ENCODE results near the gene APOM.
A peak's percentile ranks its signal among the peaks of the same experiment; 100 is the strongest.

Gene APOM

DNA sequence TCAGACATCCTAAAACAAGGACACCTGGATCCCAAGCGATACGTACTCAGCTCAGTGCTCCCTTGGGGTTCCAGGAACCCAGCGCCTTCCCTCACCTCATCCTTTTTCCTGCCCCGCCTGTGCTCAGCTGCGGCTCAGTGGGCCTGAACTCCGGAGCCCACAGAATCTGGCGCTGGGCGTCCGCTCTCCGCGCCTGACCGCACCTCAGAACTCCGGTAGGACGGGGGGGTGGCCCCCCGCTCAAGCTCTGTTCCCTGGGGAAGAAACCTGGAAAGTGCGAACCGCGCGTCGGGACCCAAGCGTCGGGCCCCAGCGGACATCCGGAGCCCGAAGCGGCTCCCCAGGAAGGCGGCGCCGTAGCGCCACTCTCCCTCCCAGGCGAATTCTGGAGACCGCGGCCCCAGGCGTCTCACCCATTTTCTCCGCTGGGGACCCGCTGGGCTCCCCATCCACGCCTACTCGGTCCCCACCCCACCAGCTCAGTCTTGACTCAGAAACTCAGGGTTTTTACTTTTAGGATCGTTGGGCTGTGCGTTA lies 25.5 kb downstream of the APOM start:
- peak in 1 of 2 donors; percentile 36 for DNase-seq (ENCODE audit: low read depth in 2 of 2)
- TF ChIP-seq, protein P1, sequence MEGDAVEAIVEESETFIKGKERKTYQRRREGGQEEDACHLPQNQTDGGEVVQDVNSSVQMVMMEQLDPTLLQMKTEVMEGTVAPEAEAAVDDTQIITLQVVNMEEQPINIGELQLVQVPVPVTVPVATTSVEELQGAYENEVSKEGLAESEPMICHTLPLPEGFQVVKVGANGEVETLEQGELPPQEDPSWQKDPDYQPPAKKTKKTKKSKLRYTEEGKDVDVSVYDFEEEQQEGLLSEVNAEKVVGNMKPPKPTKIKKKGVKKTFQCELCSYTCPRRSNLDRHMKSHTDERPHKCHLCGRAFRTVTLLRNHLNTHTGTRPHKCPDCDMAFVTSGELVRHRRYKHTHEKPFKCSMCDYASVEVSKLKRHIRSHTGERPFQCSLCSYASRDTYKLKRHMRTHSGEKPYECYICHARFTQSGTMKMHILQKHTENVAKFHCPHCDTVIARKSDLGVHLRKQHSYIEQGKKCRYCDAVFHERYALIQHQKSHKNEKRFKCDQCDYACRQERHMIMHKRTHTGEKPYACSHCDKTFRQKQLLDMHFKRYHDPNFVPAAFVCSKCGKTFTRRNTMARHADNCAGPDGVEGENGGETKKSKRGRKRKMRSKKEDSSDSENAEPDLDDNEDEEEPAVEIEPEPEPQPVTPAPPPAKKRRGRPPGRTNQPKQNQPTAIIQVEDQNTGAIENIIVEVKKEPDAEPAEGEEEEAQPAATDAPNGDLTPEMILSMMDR (IDR thresholded peaks at IDR 0.05; ENCODE audit: low read depth, low read length): peak; percentile 30
- peak overlapping the region; percentile 44 to 54 for H3K4me3 ChIP-seq (replicated peaks in 1 of 2; ENCODE audit: low read depth in 2 of 2, low read length in 2 of 2)

DNA sequence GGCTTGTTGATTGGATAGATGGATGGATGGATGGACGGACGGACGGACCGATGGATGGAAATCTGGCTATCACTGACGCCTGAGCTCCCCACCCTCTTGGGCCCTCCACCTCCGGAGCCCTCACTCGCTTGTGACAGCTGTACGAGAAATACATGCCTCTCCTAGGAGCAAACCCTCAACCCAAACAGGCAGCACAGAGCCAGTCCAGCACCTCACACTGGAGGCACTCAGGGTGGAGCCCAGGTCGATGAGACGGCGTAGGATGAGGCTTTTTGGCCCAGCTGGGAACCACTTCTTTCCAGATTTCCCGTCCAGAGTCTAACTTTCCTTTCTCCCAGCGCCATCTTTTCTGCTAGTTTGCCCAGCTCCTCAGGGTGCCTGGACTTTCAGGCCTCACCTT lies 27.9 kb downstream of the APOM start:
- TF ChIP-seq, protein P1 (IDR thresholded peaks at IDR 0.05; ENCODE audit: low read depth, low read length): no peak
- H3K4me3 ChIP-seq (replicated peaks in 1 of 2; ENCODE audit: low read depth in 2 of 2, low read length in 2 of 2): no peak overlapping the region
- no peak for DNase-seq (ENCODE audit: low read depth in 2 of 2)

DNA sequence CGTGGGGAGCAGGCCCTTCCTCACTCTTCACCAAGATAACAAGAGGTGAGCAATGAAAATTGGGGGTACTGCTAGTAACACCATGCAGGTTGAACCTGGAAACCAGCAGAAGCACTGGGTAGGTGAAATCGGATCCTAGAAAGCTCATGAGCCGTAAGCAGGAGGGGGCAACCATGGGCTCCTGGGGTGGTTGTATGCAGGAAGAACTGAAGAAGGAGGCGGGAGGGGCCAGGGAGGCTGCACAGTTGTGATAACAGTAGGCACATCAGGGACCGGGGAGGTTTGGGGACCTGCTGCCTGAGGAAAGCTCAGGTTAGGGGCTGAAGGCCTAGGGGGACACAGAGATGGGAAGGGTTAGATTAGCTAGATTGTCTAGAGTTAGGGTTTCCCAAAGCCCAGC lies 30.8 kb downstream of the APOM start:
- H3K4me3 ChIP-seq (replicated peaks in 1 of 2; ENCODE audit: low read depth in 2 of 2, low read length in 2 of 2): no peak overlapping the region

DNA sequence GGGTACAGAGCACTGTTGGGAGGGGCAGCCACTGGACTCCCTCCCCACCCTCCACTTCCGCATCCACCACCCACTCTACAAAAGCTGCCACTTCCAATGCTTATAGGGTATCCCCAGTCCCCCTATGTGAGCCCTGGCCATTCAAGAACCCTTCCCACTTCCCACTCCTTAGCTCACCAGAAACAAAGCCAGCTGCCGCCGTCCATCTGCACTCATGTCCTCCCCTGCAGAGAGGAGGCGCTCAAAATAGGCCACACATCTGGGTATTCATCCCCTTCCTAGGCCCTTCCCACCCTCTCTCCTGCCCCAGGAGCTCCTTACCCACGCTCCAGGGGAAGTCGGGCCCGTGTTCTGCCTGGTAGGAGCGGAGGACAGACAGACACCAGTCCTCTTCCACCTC lies 31.6 kb downstream of the APOM start:
- H3K4me3 ChIP-seq (replicated peaks in 1 of 2; ENCODE audit: low read depth in 2 of 2, low read length in 2 of 2): no peak overlapping the region
- no peak for DNase-seq (ENCODE audit: low read depth in 2 of 2)
- TF ChIP-seq, protein P1 (IDR thresholded peaks at IDR 0.05; ENCODE audit: low read depth, low read length): no peak

More for the DNA sequence above, 30.8 kb downstream of the APOM start:
- TF ChIP-seq, protein P1 (IDR thresholded peaks at IDR 0.05; ENCODE audit: low read depth, low read length): no peak
- DNase-seq (ENCODE audit: low read depth in 2 of 2): no peak

DNA sequence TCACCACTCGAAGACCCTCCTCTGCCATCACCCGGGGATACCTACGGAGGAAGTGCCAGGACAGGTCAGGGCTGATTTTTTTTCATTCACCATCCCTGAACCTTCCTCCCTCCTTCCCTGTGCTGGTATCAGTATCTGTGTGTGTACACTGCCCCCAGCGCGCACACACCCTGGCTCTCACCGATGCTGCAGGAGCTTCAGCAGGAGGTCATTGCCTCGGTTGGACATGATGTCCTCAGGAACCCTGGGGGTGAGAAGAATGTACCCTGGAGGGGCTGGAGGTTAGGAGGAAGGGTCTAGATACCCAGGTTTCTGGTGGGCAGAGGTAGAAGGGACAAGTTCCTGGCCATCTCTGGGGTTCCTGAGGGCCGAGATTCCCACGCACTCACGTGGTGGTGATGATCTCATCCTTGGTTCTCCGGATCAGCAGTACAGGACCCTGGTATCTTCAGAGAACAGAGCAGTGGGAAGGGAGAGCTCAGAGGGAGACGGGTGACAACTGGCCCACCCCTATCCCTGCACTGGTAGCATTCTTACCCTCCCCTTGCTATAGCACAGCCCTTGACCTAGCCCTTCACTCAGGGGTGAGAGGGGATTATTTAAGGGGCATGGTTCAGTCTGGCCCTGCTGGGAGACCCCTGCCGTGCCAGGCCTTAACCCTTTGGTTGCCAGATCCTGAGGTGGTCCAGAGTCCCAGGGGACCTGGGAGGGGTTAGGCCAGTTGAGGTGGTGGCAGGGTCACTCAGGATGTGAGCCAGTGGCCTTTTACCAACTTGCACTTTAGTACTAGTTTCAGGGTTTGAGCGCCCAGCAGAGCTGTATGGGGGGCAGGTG lies 32.4 kb downstream of the APOM start:
- no peak overlapping the region for H3K4me3 ChIP-seq (replicated peaks in 1 of 2; ENCODE audit: low read depth in 2 of 2, low read length in 2 of 2)
- TF ChIP-seq, protein P1 (IDR thresholded peaks at IDR 0.05; ENCODE audit: low read depth, low read length): no peak
- DNase-seq (ENCODE audit: low read depth in 2 of 2): no peak

DNA sequence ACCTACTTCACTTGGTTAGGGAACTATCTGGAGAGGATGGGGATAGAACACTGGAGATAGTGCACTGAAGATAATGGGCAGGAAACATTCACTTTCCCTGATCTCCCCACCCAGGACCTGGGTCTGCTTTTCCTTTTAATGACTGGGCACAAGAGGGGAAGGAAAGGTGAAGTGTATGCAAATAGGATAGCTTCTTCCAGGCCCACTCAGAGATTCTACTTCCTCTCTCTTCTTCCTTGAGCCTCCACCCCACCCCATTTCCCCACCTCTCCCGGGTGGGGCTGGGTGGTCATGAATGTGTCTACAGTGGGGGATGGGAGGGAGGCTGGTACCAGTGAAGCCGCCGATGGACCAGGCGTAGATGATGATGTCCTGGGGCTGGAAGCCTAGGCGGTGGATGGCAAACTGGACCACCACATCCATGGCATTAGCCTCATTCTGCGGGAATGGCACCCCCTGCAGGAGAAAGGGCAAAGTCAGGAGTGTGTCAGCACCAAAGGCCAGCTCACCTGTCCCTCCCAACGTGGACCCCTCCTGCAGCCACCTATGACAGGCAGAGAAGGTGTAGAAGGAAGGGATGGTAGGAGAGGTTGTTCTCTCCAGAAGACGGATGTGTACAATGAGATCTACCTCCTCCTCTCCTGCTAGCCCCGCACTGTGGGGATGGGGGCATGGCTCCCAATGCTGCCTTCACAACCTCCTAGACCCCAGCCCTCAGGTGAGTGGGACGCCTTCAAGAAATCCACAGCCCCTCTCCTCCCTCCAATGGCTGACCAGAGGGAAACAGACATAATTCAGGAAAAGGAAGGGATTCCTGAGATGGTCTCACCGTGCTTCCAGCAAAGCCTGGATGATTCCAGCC lies 33.8 kb downstream of the APOM start:
- DNase-seq (ENCODE audit: low read depth in 2 of 2): no peak
- no peak overlapping the region for H3K4me3 ChIP-seq (replicated peaks in 1 of 2; ENCODE audit: low read depth in 2 of 2, low read length in 2 of 2)
- TF ChIP-seq, protein P1 (IDR thresholded peaks at IDR 0.05; ENCODE audit: low read depth, low read length): peak; percentile 56
